Breast epithelium (tissue), 4 donors: Measurements from ENCODE around the gene ELMO1. TPM values are rescaled to one million over a fixed set of nuclear protein-coding genes. Genes with fewer than 3 reads are reported as not detected.

Experiments
- DNase-seq, 2 donors: peaks; one replicate each; pipeline ENCODE4 v3.0.0-alpha.2; 2019; ENCODE audit warnings: low spot score in 2 of 2
- H3K27ac ChIP-seq, 2 donors: fragments of 200-600 bp; sonication (generic) in 1 of 2; one replicate each; pipeline ENCODE4 v1.5.1; 2016 to 2019; ENCODE audit warnings: mild to moderate bottlenecking in 1 of 2
- H3K27me3 ChIP-seq, 2 donors: fragments of 200-600 bp; sonication (generic) in 1 of 2; one replicate each; pipeline versions ENCODE4 v1.5.1 to v1.6.0; 2017 to 2019; ENCODE audit warnings: control low read depth in 1 of 2, mild to moderate bottlenecking in 1 of 2
- H3K36me3 ChIP-seq: fragments of 200-600 bp; one replicate; pipeline ENCODE4 v1.5.1; 2019
- H3K4me1 ChIP-seq, 2 donors: fragments of 200-600 bp; sonication (generic); one replicate each; pipeline ENCODE4 v1.5.1; 2016 to 2019; ENCODE audit warnings: control low read depth in 1 of 2
- H3K4me3 ChIP-seq, 3 donors: fragments of 200-600 bp; sonication (generic); 1 replicate in 2 of 3; 2 replicates in 1 of 3; pipeline ENCODE4 v1.5.1; 2016 to 2019; ENCODE audit warnings: mild to moderate bottlenecking in 3 of 3, moderate library complexity in 2 of 3
- H3K9me3 ChIP-seq, 2 donors: fragments of 200-600 bp; sonication (generic) in 1 of 2; one replicate each; pipeline ENCODE4 v1.5.1; 2016 to 2019; ENCODE audit warnings: control low read depth in 1 of 2
- CTCF ChIP-seq, 3 donors: fragments of 450-650 bp; IDR thresholded peaks; one replicate each; pipeline ENCODE4 v1.5.1; 2016 to 2017; ENCODE audit warnings: antibody characterized with exemption in 3 of 3, mild to moderate bottlenecking in 3 of 3, moderate library complexity in 3 of 3
- POLR2A ChIP-seq: fragments of 450-650 bp; IDR thresholded peaks from one replicate; pipeline ENCODE4 v1.6.1; 2016; ENCODE audit warnings: antibody characterized with exemption, mild to moderate bottlenecking, moderate library complexity
- POLR2AphosphoS5 ChIP-seq, 3 donors: sonication (generic); formaldehyde crosslinking; IDR thresholded peaks; one replicate each; pipeline ENCODE4 v1.6.1; 2017; ENCODE audit warnings: antibody characterized with exemption in 3 of 3
- intact Hi-C: fragments of 100-400 bp; cut with DNase I; formaldehyde crosslinking; loops from one replicate; pipeline ENCODE4 v1.15.1; 2023; ENCODE audit warnings: low total_unique reads
- total RNA-seq, 3 donors: library from RNA; depleted of rRNA; stranded (reverse); fragments of >200 nt; gene quantifications; one replicate each; pipeline ENCODE4 v1.1.0, GENCODE V29; 2016

ELMO1 gene
- total RNA-seq, 3 donors from 2014 or later = 49.5 to 110 (median 66.9) TPM

GRCh38 chr7:37480041-37481031, 31.7 kb upstream of the ELMO1 start:
- TF ChIP-seq POLR2A = no peak
- TF ChIP-seq CTCF (IDR thresholded peaks at IDR 0.05) = no peak
- no peak for TF ChIP-seq POLR2AphosphoS5 (IDR thresholded peaks at IDR 0.05)
- DNase-seq = no peak
- intact Hi-C loops = no loop called here
- H3K9me3 ChIP-seq = no peaks in the 10 kb centered on the region
- H3K4me3 ChIP-seq = no peak overlapping the region
- no peaks in the 10 kb centered on the region for H3K36me3 ChIP-seq
- no peaks in the 10 kb centered on the region for H3K4me1 ChIP-seq
- no peaks in the 10 kb centered on the region for H3K27me3 ChIP-seq
- H3K27ac ChIP-seq = no peak overlapping the region

GRCh38 chr7:37476881-37477450, 28.3 kb upstream of the ELMO1 start:
- no peaks in the 10 kb centered on the region for H3K27me3 ChIP-seq
- no peaks in the 10 kb centered on the region for H3K4me1 ChIP-seq
- DNase-seq = no peak
- no peak overlapping the region for H3K27ac ChIP-seq
- H3K9me3 ChIP-seq = no peaks in the 10 kb centered on the region
- H3K4me3 ChIP-seq = no peak overlapping the region
- TF ChIP-seq POLR2A (no peak), POLR2AphosphoS5 (IDR thresholded peaks at IDR 0.05) (no peak), CTCF (IDR thresholded peaks at IDR 0.05) (no peak)
- intact Hi-C loops = no loop called here
- no peaks in the 10 kb centered on the region for H3K36me3 ChIP-seq

- no peak for TF ChIP-seq POLR2AphosphoS5 (IDR thresholded peaks at IDR 0.05)
- no peak for TF ChIP-seq POLR2A
- TF ChIP-seq CTCF (IDR thresholded peaks at IDR 0.05) = no peak
- Histone ChIP-seq H3K9me3 (no peaks in the 10 kb centered on the region), H3K27me3 (no peaks in the 10 kb centered on the region), H3K4me3 (no peak overlapping the region), H3K36me3 (no peaks in the 10 kb centered on the region), H3K27ac (no peak overlapping the region), H3K4me1 (no peaks in the 10 kb centered on the region)
- intact Hi-C loops = no loop called here
- DNase-seq = no peak
Observed at GRCh38 chr7:37476428-37476827, 27.8 kb upstream of the ELMO1 start.

GRCh38 chr7:37475646-37476045, 27.0 kb upstream of the ELMO1 start:
- intact Hi-C loops = no loop called here
- no peaks in the 10 kb centered on the region for H3K36me3 ChIP-seq
- no peaks in the 10 kb centered on the region for H3K9me3 ChIP-seq
- H3K4me3 ChIP-seq = no peak overlapping the region
- no peak for DNase-seq
- H3K4me1 ChIP-seq = no peaks in the 10 kb centered on the region
- no peak overlapping the region for H3K27ac ChIP-seq
- TF ChIP-seq POLR2A = no peak
- no peak for TF ChIP-seq POLR2AphosphoS5 (IDR thresholded peaks at IDR 0.05)
- TF ChIP-seq CTCF (IDR thresholded peaks at IDR 0.05) = no peak
- H3K27me3 ChIP-seq = no peaks in the 10 kb centered on the region

GRCh38 chr7:37471619-37472018, 23.0 kb upstream of the ELMO1 start:
- no peaks in the 10 kb centered on the region for H3K9me3 ChIP-seq
- H3K27ac ChIP-seq = no peak overlapping the region
- no peaks in the 10 kb centered on the region for H3K27me3 ChIP-seq
- H3K4me3 ChIP-seq = no peak overlapping the region
- DNase-seq = no peak
- H3K4me1 ChIP-seq = no peaks in the 10 kb centered on the region
- intact Hi-C loops = no loop called here
- no peak for TF ChIP-seq POLR2A
- TF ChIP-seq CTCF (IDR thresholded peaks at IDR 0.05) = no peak
- TF ChIP-seq POLR2AphosphoS5 (IDR thresholded peaks at IDR 0.05) = no peak
- H3K36me3 ChIP-seq = no peaks in the 10 kb centered on the region
